ENCODE results near the gene GADD45A.

The GADD45A gene

GRCh38 chr1:67666636-67667035 lies 18.4 kb upstream of the GADD45A start:
- no peaks in the 10 kb centered on the region for H3K4me1 ChIP-seq (ENCODE audit: insufficient read depth, insufficient read length)
- no peak overlapping the region for H3K9ac ChIP-seq (ENCODE audit: insufficient read length, low read depth)
- H3K36me3 ChIP-seq (ENCODE audit: insufficient read depth, insufficient read length, low read length), result no peaks in the 10 kb centered on the region
- H3K4me3 ChIP-seq (ENCODE audit: insufficient read length, low read depth), result no peak overlapping the region
- H3K9me3 ChIP-seq (ENCODE audit: insufficient read depth, low read length), result no peaks in the 10 kb centered on the region
- no peak for DNase-seq (ENCODE audit: low read depth, low spot score)
- H3K27me3 ChIP-seq (ENCODE audit: insufficient read depth, insufficient read length), result no peaks in the 10 kb centered on the region
- TF ChIP-seq YY1 (IDR thresholded peaks at IDR 0.05; ENCODE audit: insufficient read depth, insufficient read length), result no peak
- no peak for TF ChIP-seq SUZ12 (IDR thresholded peaks at IDR 0.05; ENCODE audit: extremely low read depth, insufficient read depth, insufficient read length)
- no peak for TF ChIP-seq ZNF274 (IDR thresholded peaks at IDR 0.05; ENCODE audit: low read depth, low read length)

- Histone ChIP-seq H3K36me3 (ENCODE audit: insufficient read depth, insufficient read length, low read length) (no peaks in the 10 kb centered on the region), H3K4me3 (ENCODE audit: insufficient read length, low read depth) (no peak overlapping the region), H3K9ac (ENCODE audit: insufficient read length, low read depth) (no peak overlapping the region), H3K9me3 (ENCODE audit: insufficient read depth, low read length) (no peaks in the 10 kb centered on the region), H3K27me3 (ENCODE audit: insufficient read depth, insufficient read length) (no peaks in the 10 kb centered on the region), H3K4me1 (ENCODE audit: insufficient read depth, insufficient read length) (no peaks in the 10 kb centered on the region)
- no peak for TF ChIP-seq YY1 (IDR thresholded peaks at IDR 0.05; ENCODE audit: insufficient read depth, insufficient read length)
- TF ChIP-seq SUZ12 (IDR thresholded peaks at IDR 0.05; ENCODE audit: extremely low read depth, insufficient read depth, insufficient read length), result no peak
- TF ChIP-seq ZNF274 (IDR thresholded peaks at IDR 0.05; ENCODE audit: low read depth, low read length), result no peak
- DNase-seq (ENCODE audit: low read depth, low spot score), result no peak
Observed at GRCh38 chr1:67668660-67669059, 16.3 kb upstream of the GADD45A start.

GRCh38 chr1:67672260-67672803 lies 12.7 kb upstream of the GADD45A start:
- Histone ChIP-seq H3K36me3 (ENCODE audit: insufficient read depth, insufficient read length, low read length) (no peaks in the 10 kb centered on the region), H3K27me3 (ENCODE audit: insufficient read depth, insufficient read length) (no peaks in the 10 kb centered on the region), H3K4me1 (ENCODE audit: insufficient read depth, insufficient read length) (no peaks in the 10 kb centered on the region), H3K9me3 (ENCODE audit: insufficient read depth, low read length) (no peaks in the 10 kb centered on the region), H3K4me3 (ENCODE audit: insufficient read length, low read depth) (no peak overlapping the region), H3K9ac (ENCODE audit: insufficient read length, low read depth) (no peak overlapping the region)
- TF ChIP-seq SUZ12 (IDR thresholded peaks at IDR 0.05; ENCODE audit: extremely low read depth, insufficient read depth, insufficient read length) (no peak), ZNF274 (IDR thresholded peaks at IDR 0.05; ENCODE audit: low read depth, low read length) (no peak), YY1 (IDR thresholded peaks at IDR 0.05; ENCODE audit: insufficient read depth, insufficient read length) (no peak)
- no peak for DNase-seq (ENCODE audit: low read depth, low spot score)

GRCh38 chr1:67673468-67674201 lies 11.4 kb upstream of the GADD45A start:
- H3K9ac ChIP-seq (ENCODE audit: insufficient read length, low read depth), result no peak overlapping the region

GRCh38 chr1:67674260-67675011 lies 10.6 kb upstream of the GADD45A start:
- no peak for TF ChIP-seq ZNF274 (IDR thresholded peaks at IDR 0.05; ENCODE audit: low read depth, low read length)
- TF ChIP-seq SUZ12 (IDR thresholded peaks at IDR 0.05; ENCODE audit: extremely low read depth, insufficient read depth, insufficient read length), result no peak
- TF ChIP-seq YY1 (IDR thresholded peaks at IDR 0.05; ENCODE audit: insufficient read depth, insufficient read length), result no peak
- no peaks in the 10 kb centered on the region for H3K36me3 ChIP-seq (ENCODE audit: insufficient read depth, insufficient read length, low read length)
- H3K9me3 ChIP-seq (ENCODE audit: insufficient read depth, low read length), result no peaks in the 10 kb centered on the region
- H3K27me3 ChIP-seq (ENCODE audit: insufficient read depth, insufficient read length), result no peaks in the 10 kb centered on the region
- no peaks in the 10 kb centered on the region for H3K4me1 ChIP-seq (ENCODE audit: insufficient read depth, insufficient read length)
- no peak for DNase-seq (ENCODE audit: low read depth, low spot score)
- H3K4me3 ChIP-seq (ENCODE audit: insufficient read length, low read depth), result no peak overlapping the region
- H3K9ac ChIP-seq (ENCODE audit: insufficient read length, low read depth), result no peak overlapping the region

More at GRCh38 chr1:67673468-67674201, 11.4 kb upstream of the GADD45A start:
- no peak for DNase-seq (ENCODE audit: low read depth, low spot score)
- H3K4me3 ChIP-seq (ENCODE audit: insufficient read length, low read depth), result no peak overlapping the region
- H3K36me3 ChIP-seq (ENCODE audit: insufficient read depth, insufficient read length, low read length), result no peaks in the 10 kb centered on the region
- H3K9me3 ChIP-seq (ENCODE audit: insufficient read depth, low read length), result no peaks in the 10 kb centered on the region
- H3K27me3 ChIP-seq (ENCODE audit: insufficient read depth, insufficient read length), result no peaks in the 10 kb centered on the region
- no peaks in the 10 kb centered on the region for H3K4me1 ChIP-seq (ENCODE audit: insufficient read depth, insufficient read length)
- no peak for TF ChIP-seq SUZ12 (IDR thresholded peaks at IDR 0.05; ENCODE audit: extremely low read depth, insufficient read depth, insufficient read length)
- no peak for TF ChIP-seq YY1 (IDR thresholded peaks at IDR 0.05; ENCODE audit: insufficient read depth, insufficient read length)
- no peak for TF ChIP-seq ZNF274 (IDR thresholded peaks at IDR 0.05; ENCODE audit: low read depth, low read length)

GRCh38 chr1:67675800-67676199 lies 9.2 kb upstream of the GADD45A start:
- Histone ChIP-seq H3K9ac (ENCODE audit: insufficient read length, low read depth) (no peak overlapping the region), H3K27me3 (ENCODE audit: insufficient read depth, insufficient read length) (no peaks in the 10 kb centered on the region), H3K36me3 (ENCODE audit: insufficient read depth, insufficient read length, low read length) (no peaks in the 10 kb centered on the region), H3K9me3 (ENCODE audit: insufficient read depth, low read length) (no peaks in the 10 kb centered on the region), H3K4me3 (ENCODE audit: insufficient read length, low read depth) (no peak overlapping the region), H3K4me1 (ENCODE audit: insufficient read depth, insufficient read length) (no peaks in the 10 kb centered on the region)
- no peak for DNase-seq (ENCODE audit: low read depth, low spot score)
- no peak for TF ChIP-seq SUZ12 (IDR thresholded peaks at IDR 0.05; ENCODE audit: extremely low read depth, insufficient read depth, insufficient read length)
- TF ChIP-seq ZNF274 (IDR thresholded peaks at IDR 0.05; ENCODE audit: low read depth, low read length), result no peak
- no peak for TF ChIP-seq YY1 (IDR thresholded peaks at IDR 0.05; ENCODE audit: insufficient read depth, insufficient read length)

GRCh38 chr1:67676287-67676686 lies 8.7 kb upstream of the GADD45A start:
- Histone ChIP-seq H3K9ac (ENCODE audit: insufficient read length, low read depth) (no peak overlapping the region), H3K9me3 (ENCODE audit: insufficient read depth, low read length) (no peaks in the 10 kb centered on the region), H3K36me3 (ENCODE audit: insufficient read depth, insufficient read length, low read length) (no peaks in the 10 kb centered on the region), H3K4me3 (ENCODE audit: insufficient read length, low read depth) (no peak overlapping the region), H3K4me1 (ENCODE audit: insufficient read depth, insufficient read length) (no peaks in the 10 kb centered on the region), H3K27me3 (ENCODE audit: insufficient read depth, insufficient read length) (no peaks in the 10 kb centered on the region)
- no peak for DNase-seq (ENCODE audit: low read depth, low spot score)
- TF ChIP-seq ZNF274 (IDR thresholded peaks at IDR 0.05; ENCODE audit: low read depth, low read length) (no peak), YY1 (IDR thresholded peaks at IDR 0.05; ENCODE audit: insufficient read depth, insufficient read length) (no peak), SUZ12 (IDR thresholded peaks at IDR 0.05; ENCODE audit: extremely low read depth, insufficient read depth, insufficient read length) (no peak)
